ENCODE data around the gene PARVB. TPM values are rescaled to one million over a fixed set of nuclear protein-coding genes. Genes with fewer than 3 reads are reported as not detected.
A peak's percentile ranks its signal among the peaks of the same experiment; 100 is the strongest.

The PARVB gene
- total and polyA plus RNA-seq, 2 donors (not counting 3 experiments of a cell fraction or from before 2014, with no cell fraction given) = 155 to 162 TPM

DNA sequence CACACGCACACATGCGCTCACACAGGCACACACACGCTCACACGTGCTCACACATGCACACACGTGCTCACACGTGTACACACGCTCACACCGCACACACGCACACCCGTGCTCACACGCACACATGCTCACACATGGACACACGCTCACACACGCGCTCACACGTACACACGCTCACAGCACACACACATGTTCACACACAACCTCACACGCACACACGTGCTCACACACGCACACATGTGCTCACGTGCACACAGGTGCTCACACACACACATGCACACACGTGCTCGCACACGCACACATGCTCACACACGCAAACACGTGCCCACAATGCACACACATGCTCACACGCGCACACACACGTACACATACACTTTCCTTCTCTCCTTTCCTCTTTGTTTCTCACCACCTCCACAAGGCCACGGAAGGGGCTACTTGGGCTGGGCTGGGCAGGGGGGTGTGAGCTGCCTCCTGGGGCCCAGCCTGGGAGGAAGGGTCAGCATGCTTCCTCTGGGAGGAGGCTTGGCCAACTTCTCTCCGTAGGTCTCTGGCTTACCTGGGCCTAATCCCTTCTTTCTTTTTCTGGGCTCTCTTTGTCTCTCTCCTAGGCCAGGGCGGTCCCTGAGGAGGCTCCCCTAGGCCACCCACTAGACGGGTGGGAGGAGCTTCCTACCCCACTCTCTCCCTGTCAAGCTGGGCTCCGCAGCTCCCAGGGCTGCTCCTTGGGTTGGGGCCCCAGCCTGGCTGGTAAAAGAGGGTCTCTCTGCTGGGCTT, 122.2 kb downstream of the PARVB start:
- dilution Hi-C loops (cut with MboI; ENCODE audit: extremely low pct_ligation_motif_present, low sequenced_read_pairs) (no loop called here), intact Hi-C loops (cut with micrococcal nuclease) (no loop called here)
- Histone ChIP-seq H2AFZ (ENCODE audit: low read depth, low read length) (no peak overlapping the region), H3K4me2 (ENCODE audit: insufficient read depth, low read length) (no peak overlapping the region), H3K9me3 (replicated peaks; ENCODE audit: control insufficient read depth, insufficient read depth, low read length) (no peaks in the 10 kb centered on the region), H3K9me1 (replicated peaks; ENCODE audit: control insufficient read depth, extremely low read depth, insufficient read depth, low read length) (no peaks in the 10 kb centered on the region), H3K9ac (replicated peaks; ENCODE audit: extremely low read depth, insufficient read depth, low read length) (no peak overlapping the region), H3K4me3 (replicated peaks in 1 of 3; ENCODE audit: insufficient read depth in 1 of 3, low read depth in 1 of 3, low read length in 3 of 3) (no peak overlapping the region), H3K27me3 (ENCODE audit: control insufficient read depth in 2 of 2, insufficient read depth in 2 of 2, low read length in 2 of 2) (no peaks in the 10 kb centered on the region), H3K27ac (ENCODE audit: insufficient read depth, low read depth, low read length) (no peak overlapping the region), H3K4me1 (ENCODE audit: control insufficient read depth, extremely low read depth, insufficient read depth, low read length) (no peaks in the 10 kb centered on the region), H3K36me3 (ENCODE audit: control insufficient read depth in 2 of 2, extremely low read depth in 1 of 2, insufficient read depth in 2 of 2, low read length in 2 of 2) (peaks cover 2 to 13% of the 10 kb centered on the region in 2 experiments), H3K79me2 (ENCODE audit: control insufficient read depth, insufficient read depth, low read length) (no peaks in the 10 kb centered on the region), H4K20me1 (replicated peaks; ENCODE audit: control insufficient read depth, extremely low read depth, insufficient read depth, low read length) (no peaks in the 10 kb centered on the region)
- no TSS peak for BruUV-seq (replicated peaks)
- no peak for FAIRE-seq
- TF ChIP-seq, protein P1, sequence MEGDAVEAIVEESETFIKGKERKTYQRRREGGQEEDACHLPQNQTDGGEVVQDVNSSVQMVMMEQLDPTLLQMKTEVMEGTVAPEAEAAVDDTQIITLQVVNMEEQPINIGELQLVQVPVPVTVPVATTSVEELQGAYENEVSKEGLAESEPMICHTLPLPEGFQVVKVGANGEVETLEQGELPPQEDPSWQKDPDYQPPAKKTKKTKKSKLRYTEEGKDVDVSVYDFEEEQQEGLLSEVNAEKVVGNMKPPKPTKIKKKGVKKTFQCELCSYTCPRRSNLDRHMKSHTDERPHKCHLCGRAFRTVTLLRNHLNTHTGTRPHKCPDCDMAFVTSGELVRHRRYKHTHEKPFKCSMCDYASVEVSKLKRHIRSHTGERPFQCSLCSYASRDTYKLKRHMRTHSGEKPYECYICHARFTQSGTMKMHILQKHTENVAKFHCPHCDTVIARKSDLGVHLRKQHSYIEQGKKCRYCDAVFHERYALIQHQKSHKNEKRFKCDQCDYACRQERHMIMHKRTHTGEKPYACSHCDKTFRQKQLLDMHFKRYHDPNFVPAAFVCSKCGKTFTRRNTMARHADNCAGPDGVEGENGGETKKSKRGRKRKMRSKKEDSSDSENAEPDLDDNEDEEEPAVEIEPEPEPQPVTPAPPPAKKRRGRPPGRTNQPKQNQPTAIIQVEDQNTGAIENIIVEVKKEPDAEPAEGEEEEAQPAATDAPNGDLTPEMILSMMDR (IDR thresholded peaks at IDR 0.05; ENCODE audit: extremely low read depth in 1 of 2, insufficient read depth in 1 of 2, low read depth in 1 of 2, low read length in 2 of 2) = no peak
- no peak for TF ChIP-seq POLR2A (IDR thresholded peaks at IDR 0.05; ENCODE audit: low read depth, low read length)
- TF ChIP-seq MAX (IDR thresholded peaks at IDR 0.05; ENCODE audit: insufficient read depth, insufficient read length) = peak; percentile 58
- CTCF ChIA-PET = no interaction called here
- POLR2A ChIA-PET = no interaction called here
- DNase-seq (ENCODE audit: low read depth, low spot score) = no peak

DNA sequence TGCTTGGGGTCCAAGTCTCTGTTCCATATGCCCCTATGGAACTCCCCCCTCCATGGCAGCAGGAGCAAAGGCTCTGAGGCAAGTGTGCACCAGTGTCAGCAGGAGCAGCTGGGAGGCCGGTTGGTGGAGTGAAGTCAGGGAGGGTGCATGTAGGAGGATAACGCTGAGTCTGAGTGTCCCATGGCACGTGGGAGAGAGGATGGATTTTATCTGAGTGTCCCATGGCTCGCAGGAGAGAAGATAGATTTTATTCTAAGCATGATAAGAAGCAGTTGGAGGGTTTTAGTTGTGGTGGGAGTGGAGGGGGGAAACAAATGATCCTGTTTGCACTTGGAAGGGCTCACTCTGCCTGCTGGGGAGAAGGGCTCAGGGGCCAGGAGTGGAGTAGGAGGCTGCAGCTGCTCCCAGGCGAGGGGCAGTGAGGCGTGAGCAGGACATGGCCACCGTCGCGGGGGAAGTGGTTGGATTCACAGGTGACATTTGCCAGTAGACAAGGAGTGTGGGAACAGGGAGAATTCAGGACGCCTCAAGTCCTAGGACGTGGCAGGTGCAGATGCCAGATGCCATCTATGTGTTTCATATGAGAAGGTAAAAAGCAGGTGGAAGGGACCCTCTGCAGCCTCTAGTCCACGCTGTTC, 123.0 kb downstream of the PARVB start:
- H3K4me1 ChIP-seq (ENCODE audit: control insufficient read depth, extremely low read depth, insufficient read depth, low read length) = no peaks in the 10 kb centered on the region
- no peaks in the 10 kb centered on the region for H4K20me1 ChIP-seq (replicated peaks; ENCODE audit: control insufficient read depth, extremely low read depth, insufficient read depth, low read length)
- no TSS peak for BruUV-seq (replicated peaks)
- dilution Hi-C loops (cut with MboI; ENCODE audit: extremely low pct_ligation_motif_present, low sequenced_read_pairs) (no loop called here), intact Hi-C loops (cut with micrococcal nuclease) (no loop called here)
- no peak overlapping the region for H3K4me2 ChIP-seq (ENCODE audit: insufficient read depth, low read length)
- no peak for FAIRE-seq
- no peak overlapping the region for H3K9ac ChIP-seq (replicated peaks; ENCODE audit: extremely low read depth, insufficient read depth, low read length)
- ChIA-PET CTCF (no interaction called here), POLR2A (no interaction called here)
- no peaks in the 10 kb centered on the region for H3K79me2 ChIP-seq (ENCODE audit: control insufficient read depth, insufficient read depth, low read length)
- TF ChIP-seq, protein P1 (IDR thresholded peaks at IDR 0.05; ENCODE audit: extremely low read depth in 1 of 2, insufficient read depth in 1 of 2, low read depth in 1 of 2, low read length in 2 of 2) = no peak
- no peak for TF ChIP-seq POLR2A (IDR thresholded peaks at IDR 0.05; ENCODE audit: low read depth, low read length)
- no peak for TF ChIP-seq FOS (IDR thresholded peaks at IDR 0.05; ENCODE audit: borderline replicate concordance, insufficient read depth, low read length)
- TF ChIP-seq MYC (IDR thresholded peaks at IDR 0.05; ENCODE audit: low read depth, low read length) = no peak
- no peak for TF ChIP-seq EZH2 (IDR thresholded peaks at IDR 0.05; ENCODE audit: borderline replicate concordance, low read depth, low read length, severe bottlenecking)
- no peak for TF ChIP-seq JUN (IDR thresholded peaks at IDR 0.05; ENCODE audit: borderline replicate concordance, insufficient read depth, insufficient read length, low read depth)
- no peak for TF ChIP-seq POLR2AphosphoS5 (IDR thresholded peaks at IDR 0.05; ENCODE audit: insufficient read depth, low read depth, low read length)
- no peak for TF ChIP-seq GATA2 (IDR thresholded peaks at IDR 0.05; ENCODE audit: insufficient read depth, insufficient read length, low read depth, low read length)
- no peak for TF ChIP-seq MAX (IDR thresholded peaks at IDR 0.05; ENCODE audit: insufficient read depth, insufficient read length)
- no peak for DNase-seq (ENCODE audit: low read depth, low spot score)
- no peak overlapping the region for H3K27ac ChIP-seq (ENCODE audit: insufficient read depth, low read depth, low read length)
- no peak overlapping the region for H2AFZ ChIP-seq (ENCODE audit: low read depth, low read length)
- H3K27me3 ChIP-seq (ENCODE audit: control insufficient read depth in 2 of 2, insufficient read depth in 2 of 2, low read length in 2 of 2) = no peaks in the 10 kb centered on the region
- H3K9me1 ChIP-seq (replicated peaks; ENCODE audit: control insufficient read depth, extremely low read depth, insufficient read depth, low read length) = no peaks in the 10 kb centered on the region
- no peak overlapping the region for H3K4me3 ChIP-seq (replicated peaks in 1 of 3; ENCODE audit: insufficient read depth in 1 of 3, low read depth in 1 of 3, low read length in 3 of 3)
- peaks cover 2 to 14% of the 10 kb centered on the region in 2 experiments for H3K36me3 ChIP-seq (ENCODE audit: control insufficient read depth in 2 of 2, extremely low read depth in 1 of 2, insufficient read depth in 2 of 2, low read length in 2 of 2)
- H3K9me3 ChIP-seq (replicated peaks; ENCODE audit: control insufficient read depth, insufficient read depth, low read length) = no peaks in the 10 kb centered on the region

Data from endothelial cell of umbilical vein (primary cell).